Neural crest cell (in vitro differentiated cells): ENCODE measurements around the gene LIN7C. TPM values are rescaled to one million over a fixed set of nuclear protein-coding genes. Genes with fewer than 3 reads are reported as not detected.
"Not testable (repeated sequence)": the region's sequence is repeated elsewhere in the genome, so short reads cannot be mapped to it uniquely, and the experiment has no call there.

Source experiments
- DNase-seq: peaks from one replicate; pipeline ENCODE4 v3.0.0; 2021; ENCODE audit warnings: low read depth, mixed read lengths, low spot score
- H3K27ac Mint-ChIP-seq: one replicate; pipeline ENCODE4 v1.8.0; 2021; ENCODE audit warnings: mild to moderate bottlenecking, mixed read lengths; ENCODE audit not compliant: unreplicated experiment
- H3K27me3 Mint-ChIP-seq: 2 replicates; pipeline ENCODE4 v1.8.0; 2021; ENCODE audit warnings: low read depth, mild to moderate bottlenecking, mixed read lengths
- H3K36me3 Mint-ChIP-seq: 2 replicates; pipeline ENCODE4 v1.8.0; 2021; ENCODE audit warnings: low read depth, mild to moderate bottlenecking, mixed read lengths
- H3K4me1 Mint-ChIP-seq: 2 replicates; pipeline ENCODE4 v1.8.0; 2021; ENCODE audit warnings: mixed read lengths
- H3K4me3 Mint-ChIP-seq: one replicate; pipeline ENCODE4 v1.8.0; 2021; ENCODE audit warnings: mild to moderate bottlenecking, mixed read lengths
- H3K9me3 Mint-ChIP-seq: 2 replicates; pipeline ENCODE4 v1.8.0; 2021; ENCODE audit warnings: mixed read lengths
- total RNA-seq: library from RNA; stranded (reverse); gene quantifications from 2 replicates; pipeline ENCODE4 v1.2.1, GENCODE V29; 2021
- TF ChIP-seq, protein P1 (sequence below): fragments of 200-600 bp; sonication (generic); conservative IDR thresholded peaks from 2 replicates; pipeline ENCODE4 v1.5.0; 2021; ENCODE audit warnings: antibody characterized with exemption, mild to moderate bottlenecking

Gene LIN7C
- total RNA-seq, 1 donor from 2014 or later: 33.2 TPM

DNA sequence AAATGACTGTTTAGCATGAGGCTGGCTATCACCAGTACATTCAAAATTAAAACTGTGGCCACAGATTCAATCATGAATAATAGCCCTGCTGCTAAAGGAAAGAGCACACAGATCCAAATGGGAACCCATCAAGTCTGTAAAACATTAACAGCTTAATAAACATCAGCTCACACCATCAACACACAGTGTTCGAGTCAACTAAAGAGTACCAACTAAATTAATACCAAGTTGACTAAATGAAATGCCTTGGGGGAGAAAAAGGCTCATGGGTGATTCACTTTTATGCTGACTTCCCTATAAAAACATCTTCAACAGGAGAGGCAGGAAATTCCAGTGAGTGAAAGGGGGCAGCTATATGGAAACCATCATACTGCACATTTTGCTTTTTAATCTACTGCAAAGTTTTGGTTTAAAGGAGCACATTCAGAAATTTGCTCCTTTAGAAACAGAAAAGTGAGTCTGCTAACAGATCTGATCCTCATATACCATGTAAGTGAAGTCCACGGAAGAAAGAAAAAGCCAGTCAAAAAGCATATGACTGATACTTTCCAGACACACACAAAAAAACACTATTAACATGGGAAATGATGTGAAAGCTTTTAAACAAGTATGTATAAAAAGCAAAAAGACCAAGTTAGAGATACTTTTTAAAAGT is 50.3 kb downstream of the LIN7C start:
- Mint-ChIP-seq H3K9me3 (no peaks in the 10 kb centered on the region), H3K27me3 (no peaks in the 10 kb centered on the region), H3K27ac (peak overlapping the region; percentile 5), H3K4me3 (no peak overlapping the region), H3K4me1 (peaks cover 57% of the 10 kb centered on the region), H3K36me3 (no peaks in the 10 kb centered on the region)
- TF ChIP-seq, protein P1, sequence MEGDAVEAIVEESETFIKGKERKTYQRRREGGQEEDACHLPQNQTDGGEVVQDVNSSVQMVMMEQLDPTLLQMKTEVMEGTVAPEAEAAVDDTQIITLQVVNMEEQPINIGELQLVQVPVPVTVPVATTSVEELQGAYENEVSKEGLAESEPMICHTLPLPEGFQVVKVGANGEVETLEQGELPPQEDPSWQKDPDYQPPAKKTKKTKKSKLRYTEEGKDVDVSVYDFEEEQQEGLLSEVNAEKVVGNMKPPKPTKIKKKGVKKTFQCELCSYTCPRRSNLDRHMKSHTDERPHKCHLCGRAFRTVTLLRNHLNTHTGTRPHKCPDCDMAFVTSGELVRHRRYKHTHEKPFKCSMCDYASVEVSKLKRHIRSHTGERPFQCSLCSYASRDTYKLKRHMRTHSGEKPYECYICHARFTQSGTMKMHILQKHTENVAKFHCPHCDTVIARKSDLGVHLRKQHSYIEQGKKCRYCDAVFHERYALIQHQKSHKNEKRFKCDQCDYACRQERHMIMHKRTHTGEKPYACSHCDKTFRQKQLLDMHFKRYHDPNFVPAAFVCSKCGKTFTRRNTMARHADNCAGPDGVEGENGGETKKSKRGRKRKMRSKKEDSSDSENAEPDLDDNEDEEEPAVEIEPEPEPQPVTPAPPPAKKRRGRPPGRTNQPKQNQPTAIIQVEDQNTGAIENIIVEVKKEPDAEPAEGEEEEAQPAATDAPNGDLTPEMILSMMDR: no peak
- DNase-seq: no peak

DNA sequence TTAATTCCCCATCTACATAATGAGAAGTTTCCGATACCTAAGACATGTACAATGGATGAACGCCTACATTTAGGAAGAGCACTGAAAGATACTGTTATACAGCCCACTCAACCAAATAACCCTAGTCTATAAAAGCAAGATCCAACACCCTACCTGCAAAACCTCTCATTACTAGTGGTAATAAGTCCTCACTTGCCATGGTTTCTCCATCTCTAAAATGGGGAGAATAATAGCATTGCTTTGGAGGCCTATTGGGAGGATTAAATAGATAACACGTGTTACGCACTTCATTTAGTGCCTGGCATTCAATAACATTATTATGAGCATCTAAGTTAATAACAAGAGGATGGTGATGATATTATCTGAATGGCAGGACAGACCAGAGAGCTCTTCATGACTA is 50.9 kb downstream of the LIN7C start:
- H3K27ac Mint-ChIP-seq: peak overlapping the region; percentile 5
- H3K4me1 Mint-ChIP-seq: peaks cover 60% of the 10 kb centered on the region
- H3K4me3 Mint-ChIP-seq: no peak overlapping the region

DNA sequence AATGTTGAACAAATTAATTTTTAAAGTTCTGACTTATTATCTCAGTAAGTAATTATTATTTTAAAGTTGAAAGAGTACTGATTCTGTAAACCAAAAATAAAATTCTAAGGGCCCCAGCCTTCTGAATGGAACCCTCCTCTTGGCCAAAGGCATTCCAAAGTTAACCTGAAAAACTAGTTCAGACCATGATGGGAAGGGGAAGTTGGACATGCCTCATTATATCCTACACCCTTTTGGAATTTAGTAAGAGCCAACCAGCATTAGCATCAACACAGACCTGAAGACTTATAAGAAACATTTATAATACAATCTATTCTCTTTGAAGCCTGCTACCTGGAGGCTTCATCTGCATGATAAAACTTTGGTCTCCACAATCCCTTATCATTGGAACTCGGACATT is 52.9 kb downstream of the LIN7C start:
- Mint-ChIP-seq H3K4me1 (peaks cover 54% of the 10 kb centered on the region), H3K27ac (no peak overlapping the region), H3K36me3 (no peaks in the 10 kb centered on the region), H3K4me3 (no peak overlapping the region), H3K9me3 (no peaks in the 10 kb centered on the region), H3K27me3 (no peaks in the 10 kb centered on the region)
- TF ChIP-seq, protein P1: no peak
- no peak for DNase-seq

More for the DNA sequence above, 50.9 kb downstream of the LIN7C start:
- Mint-ChIP-seq H3K36me3 (no peaks in the 10 kb centered on the region), H3K9me3 (no peaks in the 10 kb centered on the region), H3K27me3 (no peaks in the 10 kb centered on the region)
- no peak for DNase-seq
- TF ChIP-seq, protein P1: no peak

DNA sequence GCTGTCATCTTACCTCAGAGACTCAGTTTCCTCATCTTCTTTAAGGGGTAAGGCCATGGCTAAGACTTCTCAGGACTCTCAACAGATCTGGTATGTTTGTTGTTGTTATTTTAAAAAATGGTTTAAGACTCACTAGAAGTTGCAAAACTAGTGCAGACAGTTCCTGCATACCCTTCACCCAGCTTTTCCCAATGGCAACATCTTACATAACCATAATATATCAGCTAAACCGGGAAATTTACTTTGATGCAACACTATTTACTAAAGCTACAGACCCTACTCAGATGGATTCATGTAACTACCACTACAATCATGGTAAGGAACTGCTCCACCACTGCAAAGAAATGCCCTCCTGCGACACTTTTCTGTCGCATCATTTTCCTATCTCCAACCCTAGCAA is 54.4 kb downstream of the LIN7C start:
- TF ChIP-seq, protein P1: no peak
- H3K4me1 Mint-ChIP-seq: peaks cover 42% of the 10 kb centered on the region
- DNase-seq: no peak
- H3K4me3 Mint-ChIP-seq: no peak overlapping the region
- H3K36me3 Mint-ChIP-seq: no peaks in the 10 kb centered on the region
- no peaks in the 10 kb centered on the region for H3K9me3 Mint-ChIP-seq
- H3K27me3 Mint-ChIP-seq: no peaks in the 10 kb centered on the region
- H3K27ac Mint-ChIP-seq: no peak overlapping the region

DNA sequence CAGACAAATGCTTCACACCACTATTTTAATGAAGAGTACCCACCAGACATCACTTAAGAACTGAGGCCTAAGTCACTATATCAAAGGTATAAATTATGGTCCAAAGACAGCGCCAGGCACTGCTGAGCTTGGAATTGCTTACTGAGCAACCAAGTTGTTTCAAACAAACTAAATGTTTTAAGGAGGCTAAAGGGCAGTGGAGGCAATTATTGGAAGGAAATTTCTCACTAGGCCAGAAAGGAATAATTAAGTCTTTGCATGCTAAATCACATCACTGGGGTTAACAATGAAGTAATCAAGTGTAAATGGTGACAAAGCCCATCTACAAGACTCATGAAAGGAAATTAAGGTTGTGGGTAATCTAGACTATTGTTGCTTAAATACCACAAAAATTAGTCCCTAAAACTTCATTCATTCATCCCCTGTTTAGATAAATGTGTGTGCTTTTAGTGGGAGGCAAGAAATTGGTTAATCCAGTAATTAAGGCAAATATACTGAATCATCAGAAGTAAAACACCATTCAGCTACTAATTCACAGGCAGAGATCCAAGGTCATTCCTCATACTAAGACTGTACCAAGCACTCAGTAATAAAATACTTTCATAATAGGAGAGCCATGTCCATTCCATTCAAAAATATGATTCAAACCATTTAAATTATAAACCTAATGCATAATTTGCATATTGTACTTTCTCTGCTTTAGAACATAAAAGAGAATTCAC is 55.2 kb downstream of the LIN7C start:
- Mint-ChIP-seq H3K27me3 (no peaks in the 10 kb centered on the region), H3K4me1 (peaks cover 35% of the 10 kb centered on the region), H3K9me3 (no peaks in the 10 kb centered on the region), H3K4me3 (no peak overlapping the region), H3K36me3 (no peaks in the 10 kb centered on the region), H3K27ac (no peak overlapping the region)
- no peak for DNase-seq
- TF ChIP-seq, protein P1: no peak

DNA sequence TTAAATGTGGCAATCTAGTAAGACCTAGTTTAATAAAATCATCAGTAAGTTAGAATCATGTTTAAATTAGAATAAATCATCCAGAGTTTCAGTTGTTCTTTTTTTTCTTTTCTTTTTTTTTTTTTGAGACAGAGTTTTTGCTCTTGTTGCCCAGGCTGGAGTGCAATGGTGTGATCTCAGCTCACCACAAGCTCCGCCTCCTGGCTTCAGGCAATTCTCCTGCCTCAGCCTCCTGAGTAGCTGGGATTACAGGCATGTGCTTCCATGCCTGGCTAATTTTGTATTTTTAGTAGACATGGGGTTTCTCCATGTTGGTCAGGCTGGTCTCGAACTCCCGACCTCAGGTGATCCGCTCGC is 58.4 kb downstream of the LIN7C start:
- H3K4me3 Mint-ChIP-seq, DNase-seq, H3K36me3 Mint-ChIP-seq, H3K27ac Mint-ChIP-seq, H3K9me3 Mint-ChIP-seq, H3K27me3 Mint-ChIP-seq: not testable (repeated sequence)
- H3K4me1 Mint-ChIP-seq: peaks cover 54% of the 10 kb centered on the region
